ENCODE results near the gene TMPRSS2. TPM values are rescaled to one million over a fixed set of nuclear protein-coding genes. Genes with fewer than 3 reads are reported as not detected.

Gene TMPRSS2
- total RNA-seq, 1 experiment from 2014 or later = not detected

DNA sequence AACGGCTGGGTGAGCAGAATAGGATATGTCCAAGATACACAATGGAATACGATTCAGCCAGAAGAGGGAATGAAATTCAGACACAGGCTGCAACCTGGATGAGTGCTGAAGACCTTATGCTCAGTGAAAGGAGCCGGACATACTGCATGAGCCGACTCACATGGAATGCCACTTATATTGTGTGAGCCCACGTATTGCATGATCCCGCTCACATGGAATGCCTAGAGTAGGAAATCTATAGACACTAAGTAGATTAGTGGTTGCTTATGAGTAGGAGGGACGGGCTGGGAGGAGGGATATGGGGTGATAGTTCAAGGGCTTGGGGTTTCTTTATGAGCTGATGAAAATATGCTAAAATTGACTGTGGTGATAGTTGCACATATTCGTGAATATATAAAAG is 26.8 kb downstream of the TMPRSS2 start:
- DNase-seq (ENCODE audit: low spot score) = no peak

DNA sequence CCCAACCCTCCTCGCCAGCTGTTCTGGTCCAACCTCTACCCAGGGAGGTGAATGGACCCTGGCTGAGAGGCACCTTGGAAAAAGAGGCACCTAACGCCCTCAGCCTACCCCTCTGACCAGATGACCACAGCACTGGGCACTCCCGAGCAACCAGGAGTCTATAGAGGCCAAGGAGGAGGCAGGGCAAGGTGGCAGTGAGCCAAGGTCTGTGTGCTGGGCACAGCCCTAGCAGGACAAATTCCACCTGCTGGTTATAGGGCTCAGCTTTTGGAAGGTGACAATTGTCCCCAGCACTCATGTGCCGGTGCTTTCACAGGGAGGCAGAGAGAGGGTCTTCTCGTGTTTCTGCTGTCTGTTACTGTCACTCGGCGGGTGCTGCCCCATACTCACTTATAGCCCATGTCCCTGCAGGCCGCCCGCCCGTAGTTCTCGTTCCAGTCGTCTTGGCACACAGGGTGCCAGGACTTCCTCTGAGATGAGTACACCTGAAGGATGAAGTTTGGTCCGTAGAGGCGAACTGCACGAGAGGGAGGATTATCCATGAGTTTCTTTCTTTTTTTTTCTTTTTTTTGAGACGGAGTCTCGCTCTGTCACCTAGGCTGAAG is 27.8 kb downstream of the TMPRSS2 start:
- no peak for DNase-seq (ENCODE audit: low spot score)

GRCh38 chr21:41479686-41480085 is 28.3 kb downstream of the TMPRSS2 start:
- no peak for DNase-seq (ENCODE audit: low spot score)

DNA sequence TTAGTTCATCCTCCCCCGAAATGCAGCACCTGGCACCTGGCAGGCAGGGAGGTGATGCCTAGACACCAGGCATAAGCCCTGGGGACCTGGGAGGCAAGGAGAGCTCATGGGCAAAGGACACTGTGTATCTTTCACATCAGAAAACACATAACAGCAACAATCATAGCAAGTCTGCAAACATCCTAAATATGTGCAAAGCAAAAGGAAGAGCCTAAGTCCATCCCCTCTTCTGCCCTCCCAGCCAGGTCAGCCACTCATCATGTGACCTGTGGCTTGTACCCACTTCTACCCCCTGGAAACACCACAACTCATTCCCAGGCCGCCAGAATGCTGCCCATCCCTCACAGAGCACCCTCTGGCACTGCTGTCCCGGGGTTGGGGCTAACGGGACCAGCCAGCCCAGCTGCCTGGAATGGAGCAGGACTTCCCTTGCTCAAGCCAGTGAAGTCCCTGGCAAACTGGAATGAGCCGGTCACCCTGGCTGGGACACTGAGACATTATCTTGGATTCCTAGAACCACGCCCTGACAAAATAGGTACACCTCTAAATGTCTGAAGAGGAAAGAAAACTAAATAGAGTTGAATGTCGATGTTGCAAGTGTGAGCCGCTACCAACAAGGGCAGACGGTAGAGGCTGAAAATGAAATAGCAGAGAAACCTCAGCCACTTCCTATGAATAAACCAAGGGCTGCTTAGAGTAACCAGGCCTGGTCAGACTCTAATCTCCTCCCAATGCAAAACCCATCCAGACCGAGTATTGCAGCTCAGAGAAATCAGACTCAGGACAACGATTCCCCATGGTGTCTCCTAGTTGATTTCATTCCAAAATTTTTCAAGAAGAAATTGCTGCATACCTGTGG is 29.4 kb downstream of the TMPRSS2 start:
- no peak for DNase-seq (ENCODE audit: low spot score)

DNA sequence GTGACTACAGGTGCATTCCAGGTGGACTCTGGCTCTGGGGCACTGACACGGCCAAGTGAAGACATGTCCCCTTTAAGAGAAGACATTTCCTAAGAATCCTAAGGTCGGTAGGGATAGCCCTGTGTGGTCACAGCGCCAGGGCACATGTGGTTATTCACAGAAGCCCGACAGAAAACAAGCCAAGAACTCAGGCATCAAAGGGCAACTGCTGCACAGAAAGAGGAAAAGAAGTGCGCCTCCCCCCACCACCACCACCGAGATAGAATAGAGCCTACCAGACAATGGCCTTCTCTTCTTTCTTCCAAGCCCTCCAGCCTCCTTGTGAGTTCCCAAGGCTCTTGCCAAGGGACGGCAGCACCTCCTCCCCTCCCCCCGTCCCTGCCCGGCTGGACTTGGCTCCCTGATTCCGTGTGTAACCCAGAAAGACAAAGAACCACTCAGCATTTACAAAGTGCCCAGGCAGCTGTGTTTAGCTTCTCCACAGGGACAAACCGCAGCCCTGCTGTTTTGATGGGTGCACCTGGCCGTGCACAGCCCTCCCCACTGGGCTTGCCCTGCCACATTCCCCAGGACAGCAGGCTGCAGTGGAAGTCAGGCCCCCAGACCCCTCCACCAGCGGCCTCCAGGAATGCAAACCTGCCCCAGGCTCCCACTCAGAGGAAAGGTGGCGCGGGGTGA is 30.2 kb downstream of the TMPRSS2 start:
- DNase-seq (ENCODE audit: low spot score) = no peak

GRCh38 chr21:41475714-41476420 is 32.1 kb downstream of the TMPRSS2 start:
- DNase-seq (ENCODE audit: low spot score) = no peak

- DNase-seq (ENCODE audit: low spot score) = no peak
Observed at GRCh38 chr21:41472753-41473548, 35.0 kb downstream of the TMPRSS2 start.

DNA sequence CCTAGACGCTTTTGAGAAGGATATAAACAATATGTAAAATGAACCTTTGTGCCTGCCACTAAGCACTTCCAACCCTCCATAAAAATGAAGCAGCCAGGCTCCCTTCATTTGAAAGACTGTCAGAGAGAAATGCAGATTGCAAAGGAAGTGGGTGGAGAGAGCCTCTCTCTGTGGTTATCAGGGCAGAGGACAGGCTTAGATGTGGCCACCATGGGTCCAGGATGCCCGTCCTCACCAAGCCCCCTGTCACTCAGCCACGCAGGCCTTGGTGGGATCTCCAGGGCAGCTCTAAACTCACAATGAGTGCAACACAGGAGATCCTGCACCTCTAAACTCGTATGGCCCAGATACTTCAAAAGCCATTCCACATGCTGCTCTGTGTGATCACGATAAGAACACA is 37.9 kb downstream of the TMPRSS2 start:
- no peak for DNase-seq (ENCODE audit: low spot score)

GRCh38 chr21:41466024-41466820 is 41.7 kb downstream of the TMPRSS2 start:
- DNase-seq (ENCODE audit: low spot score) = no peak

- DNase-seq (ENCODE audit: low spot score) = no peak
Observed at GRCh38 chr21:41465176-41465781, 42.7 kb downstream of the TMPRSS2 start.

DNA sequence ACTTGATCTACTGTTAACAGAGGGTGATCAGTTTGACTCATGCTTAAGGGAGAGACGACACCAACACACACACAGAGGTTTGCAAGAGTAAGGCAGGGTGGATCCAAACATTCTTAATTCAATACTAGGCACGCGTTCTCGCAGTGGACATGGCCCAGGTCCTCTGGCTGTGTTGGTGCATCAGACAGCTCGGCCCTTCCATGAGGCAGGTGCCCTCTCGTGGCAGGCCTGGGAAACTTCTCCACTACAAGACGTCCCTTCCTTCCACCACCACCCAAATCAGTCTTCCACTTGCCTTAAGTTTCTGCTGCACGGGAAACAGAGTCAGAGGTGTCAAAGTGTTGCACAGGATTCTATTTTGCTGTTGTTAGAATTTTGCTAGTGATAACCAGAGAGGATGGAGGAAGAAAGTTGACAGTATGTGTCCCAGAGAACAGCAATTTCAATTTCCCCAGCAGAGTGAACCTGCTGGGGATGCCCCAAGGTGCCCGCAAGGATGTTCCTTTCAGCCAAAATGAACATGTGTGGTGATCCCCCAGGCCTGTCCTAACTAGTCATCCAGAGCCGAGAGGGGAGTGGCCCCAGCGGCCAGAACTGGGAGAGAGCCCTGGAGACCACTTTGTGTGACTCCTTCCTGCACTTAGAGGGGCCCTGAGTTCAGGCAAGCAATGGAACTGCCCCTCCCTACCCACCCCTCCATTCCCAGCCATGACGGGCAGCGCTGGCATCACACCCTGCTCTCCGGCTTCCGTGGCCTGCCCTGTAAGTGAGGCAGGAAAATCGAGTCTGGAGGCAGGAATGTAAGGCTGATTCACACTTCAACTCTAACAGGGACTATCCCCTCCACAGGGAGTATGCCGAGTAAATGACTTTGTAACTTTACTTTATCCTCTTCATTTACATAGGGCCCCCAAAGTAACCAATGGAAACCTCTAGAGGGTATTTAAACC is 47.1 kb downstream of the TMPRSS2 start:
- DNase-seq (ENCODE audit: low spot score) = peak; percentile 76

- DNase-seq (ENCODE audit: low spot score) = no peak
Observed at GRCh38 chr21:41459884-41460534, 47.9 kb downstream of the TMPRSS2 start.

GRCh38 chr21:41458559-41458958 is 49.4 kb downstream of the TMPRSS2 start:
- DNase-seq (ENCODE audit: low spot score) = no peak

DNA sequence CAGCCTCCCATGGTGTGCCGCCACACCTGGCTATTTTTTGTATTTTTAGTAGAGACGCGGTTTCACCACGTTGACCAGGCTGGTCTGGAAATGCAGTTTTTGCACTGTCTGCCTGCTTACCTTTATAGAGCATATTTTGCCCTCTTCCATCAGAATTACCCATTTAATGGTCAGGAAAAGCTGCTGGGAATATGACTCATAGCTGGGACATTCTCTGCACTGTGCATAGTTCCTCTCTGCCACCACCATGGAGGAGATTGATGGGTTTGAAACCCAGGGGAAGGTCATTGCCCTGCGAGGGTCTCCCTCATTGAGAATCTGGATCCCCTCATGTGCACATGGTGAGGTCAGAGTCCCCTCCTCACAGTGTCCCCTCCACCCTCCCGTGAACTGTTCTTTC is 49.8 kb downstream of the TMPRSS2 start:
- peak; percentile 57 for DNase-seq (ENCODE audit: low spot score)

DNA sequence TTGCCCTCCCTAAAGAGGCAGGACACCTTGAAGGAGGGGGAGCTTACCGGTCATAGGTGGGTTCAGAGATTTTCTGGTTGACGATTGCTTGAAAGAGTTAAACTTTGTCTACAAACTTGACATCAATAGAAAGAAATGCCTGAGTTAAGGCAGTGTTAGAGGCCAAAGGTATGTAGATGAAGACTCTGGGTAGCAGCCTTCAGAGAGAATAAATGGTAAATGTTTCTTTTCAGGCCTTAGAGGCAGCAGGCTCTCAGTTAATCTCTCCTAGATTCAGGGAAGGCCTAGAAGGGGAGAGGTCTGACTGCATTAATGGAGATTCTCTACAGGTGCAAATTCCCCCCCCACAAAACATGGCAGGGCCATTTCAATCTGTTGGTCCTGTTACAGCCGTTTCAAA is 54.2 kb downstream of the TMPRSS2 start:
- no peak for DNase-seq (ENCODE audit: low spot score)

DNA sequence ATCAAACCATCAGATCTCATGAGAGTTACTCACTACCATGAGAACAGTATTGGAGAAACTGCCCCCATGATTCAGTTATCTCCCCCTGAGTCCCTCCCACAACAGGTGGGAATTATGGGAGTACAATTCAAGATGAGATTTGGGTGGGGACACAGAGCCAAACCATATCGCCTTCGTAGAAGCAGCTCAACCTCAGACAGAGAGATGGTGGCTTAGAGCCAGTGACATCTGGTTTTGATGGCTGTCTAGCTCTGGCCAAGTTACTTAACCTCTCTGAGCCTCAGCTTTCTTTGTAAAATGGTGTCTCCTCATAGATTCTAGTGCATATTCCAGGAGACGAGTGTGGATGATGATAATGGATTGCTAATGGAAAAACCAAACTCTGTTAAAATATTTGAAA is 54.8 kb downstream of the TMPRSS2 start:
- DNase-seq (ENCODE audit: low spot score) = no peak

GRCh38 chr21:41451753-41452676 is 55.9 kb downstream of the TMPRSS2 start:
- no peak for DNase-seq (ENCODE audit: low spot score)

Data from A172 (cell line).